Left renal cortex interstitium (tissue), 4 donors: Measurements from ENCODE around the gene CROCC. TPM values are rescaled to one million over a fixed set of nuclear protein-coding genes. Genes with fewer than 3 reads are reported as not detected.

ENCODE experiments used
- DNase-seq, 4 donors: peaks; one replicate each; pipeline ENCODE4 v3.0.0-alpha.2; 2013; ENCODE audit warnings: low read depth in 4 of 4, low spot score in 2 of 4, missing footprints in 1 of 4
- polyA plus RNA-seq, 4 donors: library from polyadenylated mRNA; unstranded; fragments of 120-200 nt; gene quantifications; one replicate each; pipeline ENCODE4 v1.2.1, GENCODE V29; 2013; ENCODE audit not compliant: insufficient read length in 4 of 4

The CROCC gene
- polyA plus RNA-seq, 4 donors, result 22.2 to 74.1 (median 51.3) TPM

GRCh38 chr1:17004466-17005364 is 83.0 kb downstream of the CROCC start:
- DNase-seq, result no peak

- DNase-seq, result no peak
Observed at GRCh38 chr1:17005365-17005740, 83.6 kb downstream of the CROCC start.

- DNase-seq, result no peak
Observed at GRCh38 chr1:17007121-17007520, 85.4 kb downstream of the CROCC start.

- no peak for DNase-seq
Observed at GRCh38 chr1:17008208-17008855, 86.6 kb downstream of the CROCC start.

- DNase-seq, result no peak
Observed at GRCh38 chr1:17009706-17010105, 88.0 kb downstream of the CROCC start.

- DNase-seq, result no peak
Observed at GRCh38 chr1:17011092-17011438, 89.3 kb downstream of the CROCC start.

GRCh38 chr1:17011439-17012307 is 89.9 kb downstream of the CROCC start, which contains the start of gene ATP13A2:
TSS of gene ATP13A2 (minus strand) at chr1:17011928. CDS start at chr1:17011738, 190 bp downstream.
- DNase-seq, result peak in 3 of 4 donors; percentile 21 to 65 (median 50)

GRCh38 chr1:17012775-17013490 is 91.2 kb downstream of the CROCC start:
- DNase-seq, result no peak

GRCh38 chr1:17013491-17014320 is 92.0 kb downstream of the CROCC start:
- DNase-seq, result no peak

- no peak for DNase-seq
Observed at GRCh38 chr1:17014671-17015567, 93.2 kb downstream of the CROCC start.

GRCh38 chr1:17016317-17016661 is 94.6 kb downstream of the CROCC start:
- DNase-seq, result no peak

- DNase-seq, result no peak
Observed at GRCh38 chr1:17017435-17017834, 95.7 kb downstream of the CROCC start.

GRCh38 chr1:17018849-17019248 is 97.1 kb downstream of the CROCC start:
- no peak for DNase-seq

- no peak for DNase-seq
Observed at GRCh38 chr1:17020502-17020901, 98.8 kb downstream of the CROCC start.

- no peak for DNase-seq
Observed at GRCh38 chr1:17021896-17022295, 100.2 kb downstream of the CROCC start.
